GM19397 (cell line): ENCODE data around the gene ZNF496.
A peak's percentile ranks its signal among the peaks of the same experiment; 100 is the strongest.
"Not testable (repeated sequence)": the region's sequence is repeated elsewhere in the genome, so short reads cannot be mapped to it uniquely, and the experiment has no call there.

Experiments used
- ATAC-seq: cut with Tn5 transposase; IDR thresholded peaks from one replicate; pipeline ENCODE4 v1.9.1; 2021; ENCODE audit warnings: mild to moderate bottlenecking, moderate library complexity; ENCODE audit not compliant: unreplicated experiment

Gene ZNF496

GRCh38 chr1:247360116-247360898 is 28.6 kb upstream of the ZNF496 start:
- ATAC-seq, result no peak

DNA sequence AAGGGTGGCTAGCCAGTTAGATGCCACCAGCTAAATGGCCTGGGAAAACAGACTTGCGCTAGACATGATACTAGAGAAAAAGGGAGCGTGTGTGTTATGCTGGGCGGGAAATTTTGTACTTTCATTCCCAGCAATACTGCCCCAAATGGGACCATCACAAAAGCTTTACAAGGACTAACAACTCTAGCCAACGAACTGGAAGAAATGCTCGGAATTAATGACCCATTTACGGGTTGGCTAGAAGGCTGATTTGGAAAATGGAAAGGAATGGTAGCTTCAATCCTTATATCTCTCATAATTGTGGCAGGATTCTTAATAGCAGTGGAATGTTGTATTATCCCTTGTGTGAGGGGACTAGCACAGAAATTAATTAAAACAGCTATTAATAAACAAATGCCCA is 27.9 kb upstream of the ZNF496 start:
- no peak for ATAC-seq

DNA sequence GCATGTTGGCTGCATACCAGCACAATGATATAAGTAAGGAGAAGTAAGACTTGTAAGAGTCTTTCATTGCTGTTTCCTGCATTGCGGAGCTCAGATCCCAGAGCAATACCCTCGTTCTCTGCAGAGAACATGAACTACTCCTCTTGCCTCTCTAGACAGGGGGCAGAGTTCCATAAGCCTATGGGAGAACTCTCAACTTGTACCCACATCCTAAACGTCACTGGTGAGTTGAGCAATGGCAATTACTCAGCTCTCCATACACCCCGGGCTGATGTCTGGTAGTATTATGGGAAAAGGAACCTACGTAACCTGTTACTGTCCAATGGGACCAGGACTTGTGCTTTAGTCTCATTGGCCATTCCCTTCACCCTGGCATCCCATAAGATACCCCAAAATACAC is 27.3 kb upstream of the ZNF496 start:
- ATAC-seq, result no peak

GRCh38 chr1:247357781-247358211 is 26.1 kb upstream of the ZNF496 start:
- ATAC-seq, result peak; percentile 87

- ATAC-seq, result no peak
Measured at GRCh38 chr1:247357052-247357780, 25.5 kb upstream of the ZNF496 start.

GRCh38 chr1:247355160-247355559 is 23.5 kb upstream of the ZNF496 start:
- ATAC-seq, result not testable (repeated sequence)

- no peak for ATAC-seq
Measured at GRCh38 chr1:247352175-247352574, 20.5 kb upstream of the ZNF496 start.

- ATAC-seq, result no peak
Measured at GRCh38 chr1:247350587-247350986, 18.9 kb upstream of the ZNF496 start.

- no peak for ATAC-seq
Measured at GRCh38 chr1:247347477-247348222, 16.0 kb upstream of the ZNF496 start.

GRCh38 chr1:247345881-247346280 is 14.2 kb upstream of the ZNF496 start:
- ATAC-seq, result no peak

DNA sequence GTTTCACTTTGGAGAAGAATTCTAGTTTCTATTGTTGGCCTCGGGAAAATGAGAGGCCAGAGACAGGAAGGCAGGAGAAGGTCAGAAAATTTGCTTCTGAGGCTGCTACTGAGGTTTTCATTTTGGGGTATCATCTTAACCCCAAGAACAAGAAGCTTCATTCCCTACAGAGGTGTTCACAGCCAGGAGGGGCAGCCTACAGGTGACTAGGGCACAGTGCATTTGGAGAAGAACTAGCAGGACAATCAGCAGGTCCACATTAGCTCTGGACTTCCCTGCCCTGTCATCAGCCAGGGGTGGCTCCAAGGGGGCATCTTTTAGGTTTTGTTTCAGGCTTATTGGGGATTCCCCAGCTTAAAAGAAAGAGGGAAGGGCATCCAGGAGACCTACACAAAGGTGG is 12.1 kb upstream of the ZNF496 start:
- ATAC-seq, result no peak

GRCh38 chr1:247338723-247339275 is 7.1 kb upstream of the ZNF496 start:
- no peak for ATAC-seq

DNA sequence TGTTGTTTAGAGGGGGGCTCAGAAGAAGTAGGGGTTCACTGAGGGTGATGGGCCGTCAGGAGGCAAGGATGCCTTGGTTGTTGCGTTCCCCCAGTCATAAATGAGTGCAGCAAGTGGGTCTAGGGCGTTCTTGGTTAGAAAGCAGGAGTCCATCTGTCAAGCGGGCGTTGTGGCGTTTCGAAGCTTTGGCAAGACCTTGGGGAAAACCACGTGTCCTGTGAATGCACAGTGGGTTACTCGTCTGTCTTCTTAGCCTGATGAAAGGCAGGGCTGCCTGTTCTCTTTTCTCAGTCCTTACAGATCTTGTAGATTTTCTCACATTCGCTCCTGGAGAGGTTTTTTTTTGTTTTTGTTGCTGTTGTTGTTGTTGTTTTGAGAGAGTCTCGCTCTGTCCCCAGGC is 6.3 kb upstream of the ZNF496 start:
- no peak for ATAC-seq

DNA sequence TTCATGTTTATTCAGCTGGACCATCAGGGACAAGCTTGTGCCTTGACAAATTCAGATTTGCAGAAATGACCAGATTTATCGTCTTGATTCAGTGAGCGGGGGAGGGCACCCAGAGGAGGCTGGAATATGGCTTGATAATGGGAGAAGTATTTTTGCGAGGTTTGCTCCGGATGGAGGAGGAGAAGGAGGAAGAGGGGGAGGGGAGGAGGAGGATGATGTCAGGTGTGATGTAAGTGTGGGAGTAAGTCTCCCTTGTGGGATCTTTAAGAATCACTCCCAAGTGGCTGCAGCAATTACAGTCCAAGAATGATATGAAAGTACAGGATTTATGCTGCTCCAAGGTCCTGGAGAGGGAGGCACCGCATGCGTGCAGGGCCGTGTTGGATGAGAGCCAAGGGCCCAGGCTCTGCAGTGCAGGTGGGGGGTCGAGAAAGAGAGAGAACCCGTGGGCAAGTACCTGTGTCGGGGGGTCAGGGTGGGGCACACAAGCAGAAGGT is 5.6 kb upstream of the ZNF496 start:
- ATAC-seq, result no peak

GRCh38 chr1:247336390-247336789 is 4.7 kb upstream of the ZNF496 start:
- ATAC-seq, result no peak

GRCh38 chr1:247335882-247336281 is 4.2 kb upstream of the ZNF496 start:
- no peak for ATAC-seq

DNA sequence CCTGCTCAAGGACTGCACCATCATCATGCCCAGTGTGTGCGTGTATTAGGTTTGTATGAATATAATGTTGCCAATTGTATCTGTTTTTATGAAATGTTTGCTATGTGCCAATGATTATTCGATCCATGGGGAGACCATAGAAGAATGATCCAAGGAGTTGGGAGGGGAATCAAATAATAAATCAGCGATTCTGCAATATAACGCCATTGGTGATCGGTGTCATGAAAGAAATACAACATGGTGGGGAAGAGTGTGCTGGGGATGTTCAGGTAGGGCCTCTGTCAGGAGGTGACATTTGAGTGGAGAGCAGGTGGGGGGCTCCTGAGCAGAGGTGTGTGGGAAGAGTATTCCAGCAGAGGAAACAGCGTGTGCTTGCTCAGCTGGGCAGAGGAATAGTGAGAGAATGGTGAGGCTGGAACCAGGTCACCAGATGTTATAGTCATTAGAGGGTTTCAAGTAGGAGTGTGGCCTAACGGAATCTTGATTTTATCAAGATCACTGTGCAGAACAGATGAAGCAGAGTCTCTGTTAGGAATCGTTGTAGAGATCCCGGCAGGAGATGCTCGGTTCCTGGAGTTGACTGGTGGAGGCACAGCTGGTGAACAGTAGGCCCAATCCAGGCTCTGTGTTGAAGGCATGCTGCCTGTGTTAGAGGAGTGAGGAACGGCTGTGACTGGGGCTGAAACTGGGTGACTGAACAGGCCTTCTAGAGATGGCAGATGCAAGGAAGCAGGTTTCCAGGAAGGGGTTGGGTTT is 2.9 kb upstream of the ZNF496 start:
- ATAC-seq, result no peak

DNA sequence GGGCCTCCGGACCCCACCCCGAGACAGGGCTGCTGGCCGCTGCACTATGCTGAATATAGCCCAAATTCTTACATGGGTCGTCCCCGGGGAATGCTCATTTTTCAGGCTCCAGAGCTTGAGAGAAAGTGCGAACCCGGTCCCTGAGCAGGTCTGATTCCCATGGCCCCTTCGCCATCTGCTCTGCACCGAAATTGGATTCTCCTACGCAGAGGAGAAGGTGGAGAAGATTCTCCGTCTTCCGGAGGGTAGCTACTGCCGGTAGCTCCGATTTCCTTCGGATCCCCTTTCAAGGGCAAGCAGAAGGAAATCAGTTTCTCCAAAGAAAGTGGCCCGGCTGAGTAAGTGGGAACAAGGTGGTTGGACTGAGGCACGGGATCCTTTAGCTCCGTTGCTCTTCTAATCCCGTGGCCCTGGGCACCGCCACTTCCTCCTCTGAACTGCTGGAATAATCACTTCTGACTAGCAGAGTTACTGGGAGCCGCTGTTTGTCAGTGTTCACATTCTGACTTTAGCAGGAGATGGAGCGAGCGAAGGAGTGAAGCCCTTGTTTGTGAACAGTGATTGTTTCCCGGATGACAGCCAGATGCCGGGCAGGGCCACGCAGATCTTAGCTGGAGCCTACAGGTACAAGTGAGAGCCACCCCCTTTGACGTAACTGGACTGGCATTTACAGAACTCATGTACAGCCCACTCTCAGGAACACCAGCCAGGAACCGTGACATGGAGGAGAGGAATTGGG is 1.1 kb upstream of the ZNF496 start:
- ATAC-seq, result no peak

- ATAC-seq, result peak; percentile 43
Measured at GRCh38 chr1:247332215-247332622, 552 bp upstream of the ZNF496 start.

DNA sequence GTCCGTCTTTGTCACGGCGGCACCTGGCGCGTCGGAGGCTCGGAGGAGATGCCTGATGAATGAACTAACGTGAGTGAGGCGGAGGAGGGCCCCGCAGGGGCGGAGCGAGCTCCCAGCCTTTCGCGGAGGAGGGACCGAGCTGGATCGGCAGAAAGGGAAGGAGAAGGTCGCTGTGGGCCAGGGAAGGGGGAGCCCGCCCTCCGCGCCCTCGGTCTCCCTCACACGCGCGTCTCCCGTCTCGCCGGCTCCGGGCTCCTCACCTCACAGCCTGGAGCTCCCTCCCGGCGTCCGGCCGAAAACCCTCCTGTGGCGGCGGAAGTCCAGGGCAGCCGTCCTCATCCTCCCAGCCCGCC is 519 bp downstream of the ZNF496 start:
- ATAC-seq, result peak; percentile 49
